Panc1 (cell line): Measurements from ENCODE around the gene MET.

Experiments used
- CTCF ChIP-seq: fragments of 450-650 bp; IDR thresholded peaks from 2 replicates; pipeline ENCODE4 v1.5.1; 2017; ENCODE audit warnings: mild to moderate bottlenecking
- POLR2AphosphoS5 ChIP-seq: IDR thresholded peaks from 2 replicates; pipeline ENCODE4 v1.6.1; 2012; ENCODE audit warnings: mild to moderate bottlenecking, low read depth, low read length, moderate library complexity
- REST ChIP-seq, 2 experiments: IDR thresholded peaks; 2 replicates each; pipeline ENCODE4 v1.6.1; 2011 to 2012; ENCODE audit warnings: low read depth in 2 of 2, control low read depth in 1 of 2, low read length in 1 of 2, mild to moderate bottlenecking in 1 of 2, moderate library complexity in 1 of 2; ENCODE audit not compliant: insufficient read depth in 1 of 2
- SIN3A ChIP-seq: IDR thresholded peaks from 2 replicates; pipeline ENCODE4 v1.6.1; 2012; ENCODE audit warnings: low read depth, mild to moderate bottlenecking, low read length, moderate library complexity, borderline replicate concordance; ENCODE audit not compliant: insufficient read depth
- TCF7L2 ChIP-seq: IDR thresholded peaks from 2 replicates; pipeline ENCODE4 v1.6.1; 2011; ENCODE audit warnings: mild to moderate bottlenecking, low read depth, low read length, inconsistent platforms

GRCh38 chr7:116630357-116630756 lies 41.6 kb upstream of the MET start:
- TF ChIP-seq SIN3A (no peak), CTCF (no peak), POLR2AphosphoS5 (no peak), REST (IDR thresholded peaks at IDR 0.05; ENCODE audit: insufficient read depth in 1 of 2, low read depth in 2 of 2, low read length in 1 of 2) (no peak), TCF7L2 (no peak)
